Measurements from ENCODE around the gene LGALS4.

Gene LGALS4

GRCh38 chr19:38852231-38853044 is 39.7 kb upstream of the LGALS4 start:
- H3K36me3 ChIP-seq (ENCODE audit: control insufficient read depth, insufficient read depth, low read length), result peaks cover 4% of the 10 kb centered on the region
- peak overlapping the region; percentile 89 for H3K4me3 ChIP-seq (replicated peaks; ENCODE audit: low read depth, low read length)
- DNase-seq (ENCODE audit: extremely low read depth, insufficient read length), result peak; percentile 72
- no peak for TF ChIP-seq CTCF (IDR thresholded peaks at IDR 0.05; ENCODE audit: insufficient read depth, low read length, poor library complexity, severe bottlenecking)
- H3K27me3 ChIP-seq (replicated peaks; ENCODE audit: control insufficient read depth, insufficient read depth, low read length), result no peaks in the 10 kb centered on the region

GRCh38 chr19:38851622-38852230 is 39.0 kb upstream of the LGALS4 start:
- TF ChIP-seq CTCF (IDR thresholded peaks at IDR 0.05; ENCODE audit: insufficient read depth, low read length, poor library complexity, severe bottlenecking), result no peak

DNA sequence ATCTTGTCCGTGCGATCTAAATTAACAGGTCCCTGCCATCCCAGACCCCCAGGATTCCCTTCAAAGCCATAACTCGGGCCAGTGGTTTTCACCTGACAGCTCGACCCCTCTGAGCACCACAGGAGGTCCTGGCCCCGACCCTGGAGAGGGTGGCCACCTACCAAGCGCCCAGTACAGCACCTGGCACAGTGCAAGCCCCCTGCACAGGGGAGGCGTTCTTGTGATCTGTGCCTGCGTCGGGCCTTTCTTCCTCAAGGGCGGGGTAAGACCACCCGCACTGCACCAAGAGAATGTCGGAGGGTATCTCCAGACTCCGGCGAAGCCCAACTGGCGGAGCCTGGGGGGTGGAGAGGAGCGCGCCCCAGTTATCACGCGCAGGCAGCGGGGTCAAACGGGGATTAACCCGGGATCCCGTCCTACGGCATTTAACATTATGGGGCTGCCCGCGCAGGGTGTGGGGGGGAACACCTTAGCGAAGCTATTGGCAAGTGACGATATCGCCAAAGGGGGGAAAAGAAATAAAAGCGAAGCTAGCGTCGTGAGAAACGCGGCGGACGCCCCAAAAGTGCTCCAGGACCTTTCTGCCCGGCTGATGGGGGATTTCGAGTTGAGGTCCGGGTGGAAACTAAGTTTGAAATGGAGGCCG is 38.4 kb upstream of the LGALS4 start:
- peak overlapping the region; percentile 89 for H3K4me3 ChIP-seq (replicated peaks; ENCODE audit: low read depth, low read length)
- DNase-seq (ENCODE audit: extremely low read depth, insufficient read length), result peak; percentile 61

More at GRCh38 chr19:38851622-38852230, 39.0 kb upstream of the LGALS4 start:
- peak; percentile 94 for DNase-seq (ENCODE audit: extremely low read depth, insufficient read length)
- peak overlapping the region; percentile 89 for H3K4me3 ChIP-seq (replicated peaks; ENCODE audit: low read depth, low read length)
- H3K36me3 ChIP-seq (ENCODE audit: control insufficient read depth, insufficient read depth, low read length), result peaks cover 11% of the 10 kb centered on the region
- H3K27me3 ChIP-seq (replicated peaks; ENCODE audit: control insufficient read depth, insufficient read depth, low read length), result no peaks in the 10 kb centered on the region

GRCh38 chr19:38850436-38850975 is 37.8 kb upstream of the LGALS4 start:
- no peak for TF ChIP-seq CTCF (IDR thresholded peaks at IDR 0.05; ENCODE audit: insufficient read depth, low read length, poor library complexity, severe bottlenecking)
- Histone ChIP-seq H3K4me3 (replicated peaks; ENCODE audit: low read depth, low read length) (peak overlapping the region; percentile 89), H3K36me3 (ENCODE audit: control insufficient read depth, insufficient read depth, low read length) (peaks cover 18% of the 10 kb centered on the region), H3K27me3 (replicated peaks; ENCODE audit: control insufficient read depth, insufficient read depth, low read length) (no peaks in the 10 kb centered on the region)
- DNase-seq (ENCODE audit: extremely low read depth, insufficient read length), result peak; percentile 98

More for the DNA sequence above, 38.4 kb upstream of the LGALS4 start:
- no peak for TF ChIP-seq CTCF (IDR thresholded peaks at IDR 0.05; ENCODE audit: insufficient read depth, low read length, poor library complexity, severe bottlenecking)
- Histone ChIP-seq H3K36me3 (ENCODE audit: control insufficient read depth, insufficient read depth, low read length) (peaks cover 14% of the 10 kb centered on the region), H3K27me3 (replicated peaks; ENCODE audit: control insufficient read depth, insufficient read depth, low read length) (no peaks in the 10 kb centered on the region)

DNA sequence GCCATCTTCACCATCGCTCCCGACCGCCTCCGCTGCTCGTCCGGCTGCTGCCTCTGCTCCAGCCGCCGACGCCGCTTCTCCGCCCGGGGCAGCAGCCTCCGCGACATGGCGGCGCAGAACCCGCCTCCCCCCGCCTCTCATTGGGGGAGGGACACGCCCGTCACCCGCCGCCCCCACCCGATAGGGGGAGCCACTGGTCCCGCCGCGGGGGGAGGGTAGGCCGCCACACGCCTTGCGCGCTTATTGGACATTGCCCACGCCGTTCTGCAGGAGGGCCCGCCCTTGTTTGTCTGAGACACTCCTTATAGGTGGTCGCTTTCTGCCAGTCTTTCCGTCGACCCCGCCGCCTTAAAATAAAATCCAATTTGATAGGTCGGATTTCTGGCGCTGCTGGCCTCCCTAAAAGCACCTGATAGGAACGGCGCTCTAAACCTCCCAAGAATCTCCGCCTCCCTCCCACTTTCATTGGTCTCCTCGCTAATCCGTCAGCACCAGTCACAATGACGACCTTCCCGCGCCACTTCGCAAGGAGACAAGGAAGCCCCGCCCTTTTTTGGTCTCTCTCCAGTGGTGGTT is 37.2 kb upstream of the LGALS4 start, which contains the start of gene HNRNPL:
Gene HNRNPL (minus strand): TSS at position 127 of the 576 bp plus-strand sequence. CDS start 20 bp downstream, at position 107.
- Histone ChIP-seq H3K4me3 (replicated peaks; ENCODE audit: low read depth, low read length) (peak within 1 kb of the TSS; percentile 89), H3K27me3 (replicated peaks; ENCODE audit: control insufficient read depth, insufficient read depth, low read length) (no peaks in the 10 kb centered on the region), H3K36me3 (ENCODE audit: control insufficient read depth, insufficient read depth, low read length) (peaks cover 21% of the 10 kb centered on the region)
- TF ChIP-seq CTCF (IDR thresholded peaks at IDR 0.05; ENCODE audit: insufficient read depth, low read length, poor library complexity, severe bottlenecking), result peak; percentile 41
- peak; percentile 98 for DNase-seq (ENCODE audit: extremely low read depth, insufficient read length)
